ENCODE results near the gene IER5L.

The IER5L gene

DNA sequence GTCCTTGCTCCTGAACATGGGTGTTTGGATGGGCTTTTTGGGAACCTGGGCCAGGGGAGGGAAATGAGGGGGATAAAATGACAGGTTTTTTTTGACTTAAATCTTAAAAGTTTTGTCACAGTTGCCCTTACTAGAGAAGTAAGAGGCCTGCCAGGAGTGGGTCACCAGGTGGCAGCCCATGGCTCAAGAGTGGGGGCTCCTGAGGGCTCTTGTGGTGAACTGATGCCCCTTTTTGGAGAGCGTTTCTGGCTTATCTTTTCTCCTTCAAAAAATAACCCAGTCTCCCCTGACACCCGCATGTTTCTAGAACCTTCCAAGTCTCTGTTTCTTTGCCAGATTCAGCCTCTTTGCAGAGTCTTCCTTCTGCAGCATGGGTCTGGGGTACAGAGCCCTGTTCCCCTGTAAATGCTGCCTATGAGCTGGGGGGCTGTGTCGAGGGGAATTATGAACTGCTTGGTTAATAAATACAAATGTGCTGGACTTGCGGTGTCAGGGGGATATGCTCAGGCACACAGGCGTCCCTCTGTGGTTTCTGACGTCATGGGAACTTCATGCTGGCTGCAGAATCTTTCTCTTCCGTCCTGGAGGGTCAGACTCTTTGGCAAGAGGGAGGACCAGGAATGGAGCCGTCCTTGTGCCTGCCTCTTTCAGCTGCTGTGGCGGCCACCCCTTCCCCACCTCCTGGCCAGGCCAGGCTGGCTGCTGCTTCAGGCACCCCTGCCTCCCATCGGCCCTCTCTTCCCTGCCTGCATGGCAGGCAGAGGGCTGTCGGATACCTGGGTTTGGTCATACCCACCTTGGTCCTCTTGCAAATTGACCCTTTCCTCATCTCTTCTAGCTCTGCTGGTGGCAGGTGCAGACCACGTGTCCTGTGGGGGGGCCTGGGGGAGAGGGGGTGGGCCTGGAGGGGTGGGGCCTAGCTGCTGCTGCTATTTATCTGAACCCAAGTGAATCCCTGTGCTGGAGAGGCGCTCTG, 36.7 kb downstream of the IER5L start:
- no peak for DNase-seq (ENCODE audit: insufficient read length)
- TF ChIP-seq POLR2AphosphoS5 (IDR thresholded peaks at IDR 0.05; ENCODE audit: low read depth, low read length) (no peak), TAF1 (IDR thresholded peaks at IDR 0.05; ENCODE audit: borderline replicate concordance, low read depth, low read length) (no peak)
- FAIRE-seq = peak; percentile 90

GRCh38 chr9:129140397-129141065, 37.5 kb downstream of the IER5L start:
- TF ChIP-seq POLR2AphosphoS5 (IDR thresholded peaks at IDR 0.05; ENCODE audit: low read depth, low read length) = no peak; the same call in 1 of the 2 replicates
- no peak for TF ChIP-seq POLR2A (IDR thresholded peaks at IDR 0.05; ENCODE audit: low read depth, low read length)
- TF ChIP-seq TAF1 (IDR thresholded peaks at IDR 0.05; ENCODE audit: borderline replicate concordance, low read depth, low read length) = no peak
- no peak for FAIRE-seq
- no peak for DNase-seq (ENCODE audit: insufficient read length)

DNA sequence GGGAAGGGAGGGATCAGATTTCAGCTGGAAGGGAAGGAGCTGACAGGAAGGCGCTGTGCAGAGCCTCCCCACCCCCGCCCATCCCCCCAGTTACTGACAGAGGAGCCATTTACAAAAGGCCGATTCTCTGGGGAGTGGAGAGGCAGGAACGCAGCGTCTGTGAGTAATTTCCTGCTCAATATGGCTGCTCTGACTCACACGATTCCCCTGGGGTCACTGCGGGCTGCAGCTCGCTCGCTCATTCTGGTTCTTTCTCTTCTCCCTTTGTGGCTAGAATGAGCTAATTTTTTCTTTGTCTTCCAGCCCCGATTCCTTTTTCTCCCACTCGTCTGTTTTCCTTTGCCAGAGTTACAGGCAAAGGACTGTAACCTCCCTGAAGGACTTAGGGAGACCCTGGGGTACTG, 38.1 kb downstream of the IER5L start:
- FAIRE-seq (peak; percentile 97), DNase-seq (ENCODE audit: insufficient read length) (peak; percentile 81)
- TF ChIP-seq POLR2A (IDR thresholded peaks at IDR 0.05; ENCODE audit: low read depth, low read length) (peak; percentile 58; the same call in 1 of the 2 replicates), POLR2AphosphoS5 (IDR thresholded peaks at IDR 0.05; ENCODE audit: low read depth, low read length) (no peak), TAF1 (IDR thresholded peaks at IDR 0.05; ENCODE audit: borderline replicate concordance, low read depth, low read length) (no peak; the same call in 1 of the 2 replicates)

DNA sequence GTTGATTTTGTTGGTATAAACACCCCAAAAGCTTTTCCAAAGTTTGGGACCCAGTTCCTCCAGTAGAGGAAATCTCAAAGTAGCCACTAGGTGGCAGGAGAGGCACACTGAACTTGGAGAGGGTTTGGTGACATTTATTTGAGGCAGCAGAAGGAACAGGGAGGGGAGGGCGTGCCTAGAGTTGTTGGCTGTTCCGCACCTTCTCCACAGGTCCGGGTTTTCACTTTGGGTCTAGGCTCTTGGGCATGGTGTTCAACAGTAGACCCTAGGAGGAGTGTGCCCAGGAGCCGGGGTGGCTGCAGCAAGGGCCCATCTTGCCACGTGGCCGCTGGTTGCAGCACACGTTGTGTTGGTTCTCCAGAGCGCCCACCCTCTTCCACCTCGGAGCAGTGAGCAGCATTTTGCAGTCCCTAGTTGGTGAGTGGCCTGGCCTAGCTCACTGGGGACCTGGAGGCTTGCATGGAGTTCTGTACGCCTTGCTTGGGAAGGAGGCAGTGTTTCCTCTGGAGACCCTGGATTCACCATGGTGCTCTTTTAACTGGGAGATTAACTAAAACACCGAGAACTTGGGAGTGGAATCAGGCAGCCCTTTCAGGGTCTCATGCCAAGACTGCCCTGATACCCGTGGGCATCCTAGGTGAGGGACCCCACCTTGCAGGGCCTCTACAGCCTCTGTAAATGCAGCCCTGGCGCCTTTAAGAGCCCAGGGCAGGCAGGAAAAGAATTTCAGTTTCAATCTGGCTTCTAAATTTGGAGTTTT, 38.6 kb downstream of the IER5L start:
- FAIRE-seq = peak; percentile 91
- TF ChIP-seq TAF1 (IDR thresholded peaks at IDR 0.05; ENCODE audit: borderline replicate concordance, low read depth, low read length) = no peak
- TF ChIP-seq POLR2A (IDR thresholded peaks at IDR 0.05; ENCODE audit: low read depth, low read length) = no peak

GRCh38 chr9:129138476-129139232, 39.4 kb downstream of the IER5L start:
- DNase-seq (ENCODE audit: insufficient read length) (no peak), FAIRE-seq (no peak)
- no peak for TF ChIP-seq TAF1 (IDR thresholded peaks at IDR 0.05; ENCODE audit: borderline replicate concordance, low read depth, low read length)

More for the DNA sequence above, 38.6 kb downstream of the IER5L start:
- DNase-seq (ENCODE audit: insufficient read length) = peak; percentile 74

GRCh38 chr9:129138144-129138462, 40.0 kb downstream of the IER5L start:
- no peak for FAIRE-seq
- no peak for TF ChIP-seq POLR2AphosphoS5 (IDR thresholded peaks at IDR 0.05; ENCODE audit: low read depth, low read length)
- no peak for DNase-seq (ENCODE audit: insufficient read length)

DNA sequence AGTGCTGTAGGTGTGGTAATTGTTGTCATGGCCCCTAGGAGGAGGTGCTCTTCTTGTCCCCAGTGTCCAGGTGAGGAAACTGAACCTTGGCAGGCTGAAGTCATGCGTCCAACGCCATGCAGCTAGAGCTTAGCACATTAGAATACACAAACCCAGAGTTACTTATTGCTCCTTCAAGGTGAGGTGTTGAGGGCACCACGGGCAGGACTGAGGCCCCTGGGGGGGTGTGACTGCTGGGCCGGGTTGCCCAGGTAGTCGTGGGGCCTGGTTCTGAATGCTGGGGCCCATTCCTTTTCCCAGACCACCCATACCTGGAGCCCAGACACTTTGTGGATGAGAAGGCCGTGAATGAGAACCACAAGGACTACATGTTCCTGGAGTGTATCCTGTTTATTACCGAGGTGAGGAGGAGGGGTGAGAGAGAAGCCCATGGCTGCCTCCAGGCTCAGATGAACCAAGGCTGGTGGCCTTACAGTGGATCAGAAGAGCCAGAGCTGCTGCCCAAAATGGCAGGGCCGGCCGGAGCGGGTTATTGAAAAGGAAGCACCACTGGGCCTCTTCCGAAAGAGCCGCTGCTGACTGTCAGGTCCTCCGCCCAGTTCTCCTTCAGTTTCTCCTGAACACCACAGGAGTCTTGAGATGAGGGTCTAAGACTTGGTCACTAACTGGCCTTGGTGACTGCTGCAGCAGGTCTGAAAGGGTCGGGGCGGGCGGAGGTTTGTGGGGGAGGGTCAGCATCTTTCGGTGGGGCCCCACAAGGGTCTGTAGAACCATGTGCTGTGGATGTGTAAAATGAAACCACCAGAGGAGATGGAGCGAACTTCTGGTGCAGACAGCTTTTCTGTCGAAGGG, 40.5 kb downstream of the IER5L start:
- TF ChIP-seq POLR2AphosphoS5 (IDR thresholded peaks at IDR 0.05; ENCODE audit: low read depth, low read length) (no peak), TAF1 (IDR thresholded peaks at IDR 0.05; ENCODE audit: borderline replicate concordance, low read depth, low read length) (no peak), POLR2A (IDR thresholded peaks at IDR 0.05; ENCODE audit: low read depth, low read length) (no peak)
- FAIRE-seq = no peak
- DNase-seq (ENCODE audit: insufficient read length) = no peak

- FAIRE-seq = no peak
- TF ChIP-seq TAF1 (IDR thresholded peaks at IDR 0.05; ENCODE audit: borderline replicate concordance, low read depth, low read length) = no peak
- no peak for DNase-seq (ENCODE audit: insufficient read length)
Measured at GRCh38 chr9:129136446-129137035, 41.5 kb downstream of the IER5L start.

- DNase-seq (ENCODE audit: insufficient read length) = no peak
- TF ChIP-seq POLR2A (IDR thresholded peaks at IDR 0.05; ENCODE audit: low read depth, low read length) = no peak
- TF ChIP-seq POLR2AphosphoS5 (IDR thresholded peaks at IDR 0.05; ENCODE audit: low read depth, low read length) = no peak
- no peak for TF ChIP-seq TAF1 (IDR thresholded peaks at IDR 0.05; ENCODE audit: borderline replicate concordance, low read depth, low read length)
- no peak for FAIRE-seq
Measured at GRCh38 chr9:129135476-129135875, 42.6 kb downstream of the IER5L start.

- TF ChIP-seq POLR2A (IDR thresholded peaks at IDR 0.05; ENCODE audit: low read depth, low read length) (no peak), TAF1 (IDR thresholded peaks at IDR 0.05; ENCODE audit: borderline replicate concordance, low read depth, low read length) (no peak), POLR2AphosphoS5 (IDR thresholded peaks at IDR 0.05; ENCODE audit: low read depth, low read length) (no peak)
Measured at GRCh38 chr9:129133082-129133481, 45.0 kb downstream of the IER5L start.

More at GRCh38 chr9:129133082-129133481, 45.0 kb downstream of the IER5L start:
- FAIRE-seq (no peak), DNase-seq (ENCODE audit: insufficient read length) (no peak)
